ENCODE data around the gene ADGRV1. TPM values are rescaled to one million over a fixed set of nuclear protein-coding genes. Genes with fewer than 3 reads are reported as not detected.
A peak's percentile ranks its signal among the peaks of the same experiment; 100 is the strongest.

Gene ADGRV1
- total RNA-seq, 1 experiment from 2014 or later, result 64.8 TPM

DNA sequence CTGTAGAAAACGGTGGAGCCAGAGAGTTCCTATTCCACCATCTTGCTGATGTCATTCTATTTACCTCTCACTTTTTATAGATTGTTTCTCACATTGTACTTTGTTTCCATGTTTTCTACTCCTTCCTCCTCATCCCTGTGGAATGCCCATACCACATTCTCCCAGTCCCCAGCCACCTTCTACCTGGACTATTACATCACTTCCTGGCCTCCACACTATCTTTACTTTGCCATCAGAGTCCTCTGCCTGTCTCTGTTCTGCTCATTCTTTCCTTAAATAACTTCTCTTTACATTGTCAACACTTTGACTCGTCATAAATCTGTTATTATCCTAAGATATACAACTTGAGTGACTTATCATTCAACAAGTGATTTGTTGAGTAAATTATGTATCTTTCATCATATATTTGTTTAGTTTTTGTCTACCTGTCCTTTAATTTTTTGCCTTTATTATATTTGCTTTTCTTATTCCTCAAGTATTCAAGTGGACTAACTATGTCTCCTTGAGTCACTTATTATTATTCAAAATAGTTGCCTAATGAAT is 182.5 kb downstream of the ADGRV1 start:
- Histone ChIP-seq H3K14ac (ENCODE audit: insufficient read depth, low read length) (no peak overlapping the region), H3K23ac (ENCODE audit: insufficient read length, low read depth, low read length) (no peak overlapping the region), H3K18ac (ENCODE audit: insufficient read length, low read depth, low read length) (no peak overlapping the region), H4K20me1 (ENCODE audit: control insufficient read depth, insufficient read depth, insufficient read length) (no peaks in the 10 kb centered on the region), H2BK20ac (ENCODE audit: low read depth, low read length, poor library complexity, severe bottlenecking) (no peak overlapping the region), H3K4me1 (ENCODE audit: insufficient read depth, low read length) (no peaks in the 10 kb centered on the region; the same call in 1 of the 2 replicates), H2BK15ac (ENCODE audit: low read depth, low read length) (no peak overlapping the region), H4K8ac (replicated peaks; ENCODE audit: insufficient read length, low read depth, low read length) (no peak overlapping the region), H3K79me1 (ENCODE audit: insufficient read depth, low read depth, low read length, poor library complexity, severe bottlenecking) (peaks cover 4% of the 10 kb centered on the region), H3K4me2 (ENCODE audit: insufficient read depth, insufficient read length, low read length) (no peak overlapping the region), H2AFZ (ENCODE audit: low read length) (no peak overlapping the region), H4K5ac (ENCODE audit: insufficient read length, low read depth, low read length) (no peak overlapping the region), H4K91ac (ENCODE audit: insufficient read length, low read depth, low read length) (no peak overlapping the region), H2BK12ac (ENCODE audit: insufficient read length, low read depth, low read length) (no peak overlapping the region), H3K27ac (ENCODE audit: insufficient read length, low read depth, low read length) (no peak overlapping the region), H3K27me3 (ENCODE audit: insufficient read depth, low read length) (no peaks in the 10 kb centered on the region), H3K9ac (ENCODE audit: extremely low read depth, insufficient read length, low read length) (no peak overlapping the region), H3T11ph (ENCODE audit: low read length) (no peak overlapping the region), H3K9me3 (ENCODE audit: control insufficient read depth, low read depth, low read length) (no peaks in the 10 kb centered on the region), H2BK120ac (ENCODE audit: low read depth, low read length, poor library complexity, severe bottlenecking) (no peak overlapping the region), H3K23me2 (ENCODE audit: insufficient read length, low read depth, low read length, poor library complexity, severe bottlenecking) (no peaks in the 10 kb centered on the region), H3K79me2 (ENCODE audit: insufficient read depth, low read length) (no peaks in the 10 kb centered on the region), H2AK5ac (ENCODE audit: insufficient read length, low read length) (no peak overlapping the region), H2BK5ac (ENCODE audit: insufficient read length, low read length) (no peak overlapping the region), H3K4ac (ENCODE audit: low read depth, low read length) (no peak overlapping the region), H3K56ac (ENCODE audit: insufficient read length, low read depth, low read length) (no peak overlapping the region)
- TF ChIP-seq, protein P1, sequence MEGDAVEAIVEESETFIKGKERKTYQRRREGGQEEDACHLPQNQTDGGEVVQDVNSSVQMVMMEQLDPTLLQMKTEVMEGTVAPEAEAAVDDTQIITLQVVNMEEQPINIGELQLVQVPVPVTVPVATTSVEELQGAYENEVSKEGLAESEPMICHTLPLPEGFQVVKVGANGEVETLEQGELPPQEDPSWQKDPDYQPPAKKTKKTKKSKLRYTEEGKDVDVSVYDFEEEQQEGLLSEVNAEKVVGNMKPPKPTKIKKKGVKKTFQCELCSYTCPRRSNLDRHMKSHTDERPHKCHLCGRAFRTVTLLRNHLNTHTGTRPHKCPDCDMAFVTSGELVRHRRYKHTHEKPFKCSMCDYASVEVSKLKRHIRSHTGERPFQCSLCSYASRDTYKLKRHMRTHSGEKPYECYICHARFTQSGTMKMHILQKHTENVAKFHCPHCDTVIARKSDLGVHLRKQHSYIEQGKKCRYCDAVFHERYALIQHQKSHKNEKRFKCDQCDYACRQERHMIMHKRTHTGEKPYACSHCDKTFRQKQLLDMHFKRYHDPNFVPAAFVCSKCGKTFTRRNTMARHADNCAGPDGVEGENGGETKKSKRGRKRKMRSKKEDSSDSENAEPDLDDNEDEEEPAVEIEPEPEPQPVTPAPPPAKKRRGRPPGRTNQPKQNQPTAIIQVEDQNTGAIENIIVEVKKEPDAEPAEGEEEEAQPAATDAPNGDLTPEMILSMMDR (conservative IDR thresholded peaks at IDR 0.05), result no peak
- H3K27me3 Mint-ChIP-seq (ENCODE audit: low read depth), result no peaks in the 10 kb centered on the region
- H3K9me3 Mint-ChIP-seq, result peaks cover 0 to 2% of the 10 kb centered on the region in 2 experiments; a peak in 1 of 5 replicates
- DNase-seq, result no peak
- peaks cover 39 to 57% (median 50%) of the 10 kb centered on the region in 3 experiments for H3K36me3 Mint-ChIP-seq (ENCODE audit: insufficient read depth in 1 of 3, low read depth in 3 of 3)
- peaks cover 15 to 16% of the 10 kb centered on the region in 2 experiments for H3K4me1 Mint-ChIP-seq
- peak overlapping the region in 1 of 3 experiments; percentile 63; a peak in 1 of 7 replicates for H3K27ac Mint-ChIP-seq
- H3K4me3 Mint-ChIP-seq, result no peak overlapping the region
- WGBS (ENCODE audit: extremely low coverage, insufficient read length, low lambda C conversion rate), result no CpG with 5 or more reads among the region's 2 CpGs

Data from H9 (cell line).